ENCODE data around the gene OR5K1. TPM values are rescaled to one million over a fixed set of nuclear protein-coding genes. Genes with fewer than 3 reads are reported as not detected.

Gene OR5K1
- polyA plus RNA-seq, 1 donor from 2014 or later = not detected

- Histone ChIP-seq H3K9me3 (ENCODE audit: low read length) (no peaks in the 10 kb centered on the region), H2AFZ (ENCODE audit: low read depth, low read length) (peak overlapping the region; percentile 71), H3K36me3 (ENCODE audit: insufficient read depth, low read length) (peaks cover 14% of the 10 kb centered on the region), H3K79me2 (replicated peaks; ENCODE audit: insufficient read depth, low read length) (peaks cover 28% of the 10 kb centered on the region), H3K27ac (ENCODE audit: low read length) (peak overlapping the region; percentile 65), H3K4me3 (ENCODE audit: low read length) (peak overlapping the region; percentile 87), H3K27me3 (ENCODE audit: insufficient read depth, low read depth, low read length) (no peaks in the 10 kb centered on the region), H3F3A (ENCODE audit: insufficient read depth, low read length, poor library complexity, severe bottlenecking) (no peaks in the 10 kb centered on the region), H4K20me1 (ENCODE audit: insufficient read depth) (no peaks in the 10 kb centered on the region), H3K9ac (ENCODE audit: low read length) (peak overlapping the region; percentile 79), H3K9me2 (ENCODE audit: insufficient read depth, low read length) (no peaks in the 10 kb centered on the region), H3K4me2 (ENCODE audit: low read length) (peak overlapping the region; percentile 77)
- peak; percentile 55 for TF ChIP-seq MXI1 (conservative IDR thresholded peaks at IDR 0.05; ENCODE audit: poor library complexity, severe bottlenecking)
- no peak for TF ChIP-seq TAF1 (IDR thresholded peaks at IDR 0.05; ENCODE audit: low read depth)
Measured at GRCh38 chr3:98521897-98522543, 59.0 kb downstream of the OR5K1 start.

Other genes starting within 250 kb of the OR5K1 start
- not detected in 2 replicates for gene OR5H6, start 199.0 kb upstream of the OR5K1 start, polyA plus RNA-seq
- gene OR5H2, start 180.7 kb upstream of the OR5K1 start, polyA plus RNA-seq = not detected in 2 replicates
- gene OR5K4, start 109.3 kb upstream of the OR5K1 start, polyA plus RNA-seq = not detected in 2 replicates
- gene OR5K3, start 72.5 kb upstream of the OR5K1 start, polyA plus RNA-seq = not detected in 2 replicates
- gene OR5K2, start 34.5 kb downstream of the OR5K1 start, polyA plus RNA-seq = not detected in 2 replicates
- gene CLDND1, start 59.7 kb downstream of the OR5K1 start, polyA plus RNA-seq = 132 and 162 TPM in 2 replicates
- not detected in 2 replicates for gene GPR15, start 68.8 kb downstream of the OR5K1 start, polyA plus RNA-seq
- gene CPOX, start 130.4 kb downstream of the OR5K1 start, polyA plus RNA-seq = 32.0 and 37.4 TPM in 2 replicates

All from neural cell (in vitro differentiated cells).